Measurements from ENCODE around the gene RAB11FIP4.

GRCh38 chr17:31428111-31428510, 36.6 kb downstream of the RAB11FIP4 start:
- TF ChIP-seq POLR2A (IDR thresholded peaks at IDR 0.05) = no peak
- TF ChIP-seq, protein P1, sequence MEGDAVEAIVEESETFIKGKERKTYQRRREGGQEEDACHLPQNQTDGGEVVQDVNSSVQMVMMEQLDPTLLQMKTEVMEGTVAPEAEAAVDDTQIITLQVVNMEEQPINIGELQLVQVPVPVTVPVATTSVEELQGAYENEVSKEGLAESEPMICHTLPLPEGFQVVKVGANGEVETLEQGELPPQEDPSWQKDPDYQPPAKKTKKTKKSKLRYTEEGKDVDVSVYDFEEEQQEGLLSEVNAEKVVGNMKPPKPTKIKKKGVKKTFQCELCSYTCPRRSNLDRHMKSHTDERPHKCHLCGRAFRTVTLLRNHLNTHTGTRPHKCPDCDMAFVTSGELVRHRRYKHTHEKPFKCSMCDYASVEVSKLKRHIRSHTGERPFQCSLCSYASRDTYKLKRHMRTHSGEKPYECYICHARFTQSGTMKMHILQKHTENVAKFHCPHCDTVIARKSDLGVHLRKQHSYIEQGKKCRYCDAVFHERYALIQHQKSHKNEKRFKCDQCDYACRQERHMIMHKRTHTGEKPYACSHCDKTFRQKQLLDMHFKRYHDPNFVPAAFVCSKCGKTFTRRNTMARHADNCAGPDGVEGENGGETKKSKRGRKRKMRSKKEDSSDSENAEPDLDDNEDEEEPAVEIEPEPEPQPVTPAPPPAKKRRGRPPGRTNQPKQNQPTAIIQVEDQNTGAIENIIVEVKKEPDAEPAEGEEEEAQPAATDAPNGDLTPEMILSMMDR (IDR thresholded peaks at IDR 0.05) = no peak

Data from stomach (tissue), 4 donors.